HUES64 (cell line): ENCODE results near the gene LTB. TPM values are rescaled to one million over a fixed set of nuclear protein-coding genes. Genes with fewer than 3 reads are reported as not detected.

ENCODE experiments used
- H3K27ac ChIP-seq: 2 replicates; pipeline ENCODE4 v1.7.0; 2013; ENCODE audit warnings: low read depth, low read length, inconsistent platforms
- H3K27me3 ChIP-seq: 2 replicates; pipeline ENCODE4 v1.6.1; 2013; ENCODE audit warnings: mild to moderate bottlenecking, low read length; ENCODE audit not compliant: insufficient read depth
- H3K36me3 ChIP-seq: 2 replicates; pipeline ENCODE4 v1.6.1; 2013; ENCODE audit warnings: mild to moderate bottlenecking, low read length; ENCODE audit not compliant: insufficient read depth
- H3K4me1 ChIP-seq: 2 replicates; pipeline ENCODE4 v1.6.1; 2013; ENCODE audit warnings: mild to moderate bottlenecking, low read length, moderate library complexity; ENCODE audit not compliant: insufficient read depth
- H3K4me3 ChIP-seq: 2 replicates; pipeline ENCODE4 v1.5.1; 2013; ENCODE audit warnings: mild to moderate bottlenecking, low read length, moderate library complexity
- H3K9ac ChIP-seq: 2 replicates; pipeline ENCODE4 v1.6.1; 2013; ENCODE audit warnings: mild to moderate bottlenecking, low read depth, low read length
- H3K9me3 ChIP-seq: 2 replicates; pipeline ENCODE4 v1.6.1; 2013; ENCODE audit warnings: low read depth, low read length; ENCODE audit not compliant: insufficient read depth
- WGBS: fragments of 150-250, 120-280 bp; methylation state at CpG from one replicate; pipeline ENCODE4 v1.1.7; 2013; ENCODE audit warnings: missing lambda C conversion rate; 5-methylcytosine and 5-hydroxymethylcytosine counted together
- polyA plus RNA-seq, 2 experiments: library from polyadenylated mRNA; stranded (reverse); fragments of 50-300 nt; gene quantifications; one replicate each; pipeline ENCODE4 v1.2.3, GENCODE V29; 2013

The LTB gene, protein sequence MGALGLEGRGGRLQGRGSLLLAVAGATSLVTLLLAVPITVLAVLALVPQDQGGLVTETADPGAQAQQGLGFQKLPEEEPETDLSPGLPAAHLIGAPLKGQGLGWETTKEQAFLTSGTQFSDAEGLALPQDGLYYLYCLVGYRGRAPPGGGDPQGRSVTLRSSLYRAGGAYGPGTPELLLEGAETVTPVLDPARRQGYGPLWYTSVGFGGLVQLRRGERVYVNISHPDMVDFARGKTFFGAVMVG
- not detected for polyA plus RNA-seq (2013, experiment 1 of 2)
- not detected for polyA plus RNA-seq (2013, experiment 2 of 2)

DNA sequence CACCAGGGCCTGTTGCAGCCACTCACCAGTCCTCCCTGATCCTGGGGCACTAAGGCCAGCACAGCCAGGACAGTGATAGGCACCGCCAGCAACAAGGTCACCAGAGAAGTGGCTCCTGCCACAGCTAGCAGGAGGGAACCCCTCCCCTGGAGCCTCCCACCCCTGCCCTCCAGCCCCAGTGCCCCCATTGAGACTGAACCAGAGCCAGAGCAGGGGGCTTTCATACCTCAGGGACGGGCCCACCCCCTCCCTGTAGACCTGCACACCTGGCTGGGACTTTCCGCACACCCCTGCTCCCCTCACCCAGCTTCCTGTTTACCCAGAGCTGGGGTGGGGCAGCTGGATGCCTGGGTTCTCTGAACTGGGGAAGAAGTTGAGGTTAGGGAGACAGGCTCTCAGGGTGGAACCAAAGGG lies at the start of gene LTB:
LTB (minus strand) TSS at position 195 of the 414 bp plus-strand sequence; CDS start at position 188, 7 bp downstream.
- H3K4me1 ChIP-seq = peaks cover 15% of the 10 kb centered on the region
- no peaks in the 10 kb centered on the region for H3K9me3 ChIP-seq
- no peaks in the 10 kb centered on the region for H3K36me3 ChIP-seq
- WGBS = 88% methylated on average over 3 of the region's 3 CpGs
- H3K27ac ChIP-seq = no peak within 1 kb of the TSS
- peaks cover 15% of the 10 kb centered on the region; the same call in 1 of the 2 replicates for H3K27me3 ChIP-seq
- H3K9ac ChIP-seq = peak within 1 kb of the TSS; percentile 75
- peak within 1 kb of the TSS; percentile 92 for H3K4me3 ChIP-seq

DNA sequence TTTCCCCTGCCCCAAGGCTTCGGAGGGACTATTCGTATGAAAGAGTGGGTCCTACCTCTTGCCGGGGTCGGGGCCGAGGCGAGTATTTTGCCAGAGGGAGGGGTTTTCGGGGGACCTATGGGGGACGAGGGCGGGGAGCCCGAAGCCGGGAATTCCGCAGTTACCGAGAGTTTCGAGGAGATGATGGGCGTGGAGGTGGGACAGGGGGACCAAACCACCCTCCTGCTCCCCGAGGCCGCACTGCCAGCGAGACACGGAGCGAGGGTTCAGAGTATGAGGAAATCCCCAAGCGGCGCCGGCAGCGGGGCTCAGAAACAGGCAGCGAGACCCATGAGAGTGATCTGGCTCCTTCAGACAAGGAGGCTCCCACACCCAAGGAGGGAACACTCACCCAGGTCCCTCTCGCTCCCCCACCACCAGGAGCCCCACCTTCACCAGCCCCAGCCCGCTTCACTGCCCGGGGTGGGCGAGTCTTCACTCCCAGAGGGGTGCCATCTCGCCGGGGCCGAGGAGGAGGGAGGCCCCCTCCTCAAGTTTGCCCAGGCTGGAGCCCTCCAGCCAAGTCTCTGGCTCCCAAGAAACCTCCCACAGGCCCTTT lies 49.6 kb upstream of the LTB start:
- no peak overlapping the region for H3K27ac ChIP-seq
- H3K36me3 ChIP-seq = peaks cover 100% of the 10 kb centered on the region
- 96% methylated on average over 32 of the region's 32 CpGs for WGBS

DNA sequence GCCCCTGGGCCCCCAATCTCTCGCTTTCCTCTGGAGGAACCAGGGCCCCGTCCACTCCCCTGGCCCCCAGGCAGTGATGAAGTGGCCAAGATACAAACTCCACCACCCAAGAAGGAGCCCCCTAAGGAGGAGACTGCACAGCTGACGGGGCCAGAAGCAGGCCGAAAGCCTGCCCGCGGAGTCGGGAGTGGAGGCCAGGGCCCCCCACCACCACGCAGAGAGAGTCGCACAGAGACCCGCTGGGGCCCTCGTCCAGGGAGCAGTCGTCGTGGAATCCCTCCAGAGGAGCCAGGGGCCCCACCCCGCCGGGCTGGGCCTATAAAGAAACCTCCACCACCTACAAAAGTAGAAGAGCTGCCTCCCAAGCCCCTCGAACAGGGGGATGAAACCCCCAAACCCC lies 49.0 kb upstream of the LTB start:
- Histone ChIP-seq H3K4me3 (no peak overlapping the region), H3K36me3 (peaks cover 100% of the 10 kb centered on the region)
- 96% methylated on average over 16 of the region's 16 CpGs for WGBS

More for the DNA sequence above, 49.6 kb upstream of the LTB start:
- Histone ChIP-seq H3K9me3 (no peaks in the 10 kb centered on the region), H3K4me3 (no peak overlapping the region), H3K27me3 (no peaks in the 10 kb centered on the region), H3K4me1 (no peaks in the 10 kb centered on the region), H3K9ac (no peak overlapping the region)

DNA sequence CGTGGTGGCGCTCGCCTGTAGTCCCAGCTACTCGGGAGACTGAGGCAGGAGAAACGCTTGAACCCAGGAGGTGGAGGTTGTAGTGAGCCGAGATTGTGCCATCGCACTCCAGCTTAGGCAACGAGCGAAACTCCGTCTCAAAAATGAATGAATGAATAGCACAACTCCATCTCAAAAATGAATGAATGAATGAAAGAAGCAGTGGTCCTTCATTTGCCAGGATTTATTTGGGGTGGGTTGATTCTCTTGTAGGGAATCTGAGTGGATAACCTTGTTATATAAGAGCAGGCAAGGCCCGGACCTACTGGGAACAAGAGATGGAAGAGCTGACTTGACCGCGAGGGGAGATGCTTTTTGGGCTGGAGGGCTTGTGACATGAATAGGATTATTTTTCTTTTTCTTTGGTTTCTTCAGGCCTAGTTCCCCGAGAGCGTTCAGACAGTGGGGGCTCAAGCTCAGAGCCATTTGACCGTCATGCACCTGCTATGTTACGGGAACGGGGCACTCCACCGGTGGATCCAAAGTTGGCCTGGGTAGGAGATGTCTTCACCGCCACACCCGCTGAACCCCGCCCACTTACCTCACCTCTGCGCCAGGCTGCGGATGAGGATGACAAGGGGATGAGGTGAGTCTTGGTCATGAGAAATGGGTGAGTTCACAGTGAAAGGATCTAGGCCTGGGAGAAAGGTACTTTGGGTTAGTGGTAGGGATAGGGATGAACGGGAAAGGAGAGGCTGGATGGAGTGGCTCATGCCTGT lies 48.1 kb upstream of the LTB start:
- WGBS = 95% methylated on average over 25 of the region's 25 CpGs
- H3K9ac ChIP-seq = no peak overlapping the region
- H3K36me3 ChIP-seq = peaks cover 100% of the 10 kb centered on the region
- no peak overlapping the region for H3K4me3 ChIP-seq
- no peaks in the 10 kb centered on the region for H3K4me1 ChIP-seq
- no peaks in the 10 kb centered on the region for H3K9me3 ChIP-seq
- H3K27me3 ChIP-seq = no peaks in the 10 kb centered on the region
- H3K27ac ChIP-seq = no peak overlapping the region

More for the DNA sequence above, 49.0 kb upstream of the LTB start:
- no peaks in the 10 kb centered on the region for H3K9me3 ChIP-seq
- no peaks in the 10 kb centered on the region for H3K27me3 ChIP-seq
- no peak overlapping the region for H3K27ac ChIP-seq
- H3K4me1 ChIP-seq = no peaks in the 10 kb centered on the region
- no peak overlapping the region for H3K9ac ChIP-seq

DNA sequence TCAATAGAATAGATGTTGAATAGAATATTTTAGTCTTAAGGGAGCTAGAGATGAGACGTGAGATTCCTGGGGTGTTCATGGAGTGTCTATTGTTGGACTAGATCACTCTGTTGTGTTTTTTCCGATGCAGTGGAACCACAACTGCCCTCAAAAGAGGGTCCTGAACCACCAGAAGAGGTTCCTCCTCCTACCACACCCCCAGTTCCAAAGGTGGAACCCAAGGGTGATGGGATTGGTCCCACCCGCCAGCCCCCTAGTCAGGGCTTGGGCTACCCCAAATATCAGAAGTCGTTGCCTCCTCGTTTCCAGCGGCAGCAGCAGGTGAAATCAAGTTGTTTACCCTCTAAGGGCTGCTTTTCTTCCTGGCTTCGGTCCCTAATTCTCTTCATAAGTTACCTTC lies 46.8 kb upstream of the LTB start:
- Histone ChIP-seq H3K27ac (no peak overlapping the region), H3K4me1 (no peaks in the 10 kb centered on the region), H3K9me3 (no peaks in the 10 kb centered on the region), H3K27me3 (no peaks in the 10 kb centered on the region), H3K9ac (no peak overlapping the region), H3K36me3 (peaks cover 100% of the 10 kb centered on the region), H3K4me3 (no peak overlapping the region)
- 93% methylated on average over 7 of the region's 7 CpGs for WGBS

DNA sequence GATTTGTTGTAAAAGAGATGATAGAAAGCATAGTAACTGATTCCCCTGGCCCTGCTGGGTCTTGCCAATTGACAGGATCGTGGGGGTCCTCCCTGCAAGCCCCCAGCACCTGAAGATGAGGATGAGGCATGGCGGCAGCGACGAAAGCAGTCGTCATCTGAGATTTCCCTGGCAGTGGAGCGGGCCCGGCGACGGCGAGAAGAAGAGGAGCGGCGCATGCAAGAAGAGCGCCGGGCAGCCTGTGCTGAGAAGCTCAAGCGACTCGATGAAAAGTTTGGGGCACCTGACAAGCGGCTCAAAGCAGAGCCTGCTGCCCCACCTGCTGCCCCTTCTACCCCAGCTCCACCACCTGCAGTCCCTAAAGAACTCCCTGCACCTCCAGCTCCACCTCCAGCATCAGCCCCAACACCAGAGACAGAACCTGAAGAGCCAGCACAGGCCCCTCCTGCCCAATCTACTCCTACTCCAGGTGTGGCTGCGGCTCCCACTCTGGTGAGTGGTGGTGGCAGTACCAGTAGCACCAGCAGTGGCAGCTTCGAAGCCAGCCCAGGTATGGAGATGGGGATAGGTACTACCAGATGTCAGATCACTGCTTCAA lies 45.6 kb upstream of the LTB start:
- H3K4me3 ChIP-seq = no peak overlapping the region
- WGBS = 98% methylated on average over 19 of the region's 19 CpGs
- H3K36me3 ChIP-seq = peaks cover 99% of the 10 kb centered on the region
- H3K9ac ChIP-seq = no peak overlapping the region
- H3K4me1 ChIP-seq = 0 out of 2 replicates have a peak, but pooled peaks cover 2% of the 10 kb centered on the region
- no peak overlapping the region for H3K27ac ChIP-seq
- H3K27me3 ChIP-seq = no peaks in the 10 kb centered on the region
- H3K9me3 ChIP-seq = no peaks in the 10 kb centered on the region

DNA sequence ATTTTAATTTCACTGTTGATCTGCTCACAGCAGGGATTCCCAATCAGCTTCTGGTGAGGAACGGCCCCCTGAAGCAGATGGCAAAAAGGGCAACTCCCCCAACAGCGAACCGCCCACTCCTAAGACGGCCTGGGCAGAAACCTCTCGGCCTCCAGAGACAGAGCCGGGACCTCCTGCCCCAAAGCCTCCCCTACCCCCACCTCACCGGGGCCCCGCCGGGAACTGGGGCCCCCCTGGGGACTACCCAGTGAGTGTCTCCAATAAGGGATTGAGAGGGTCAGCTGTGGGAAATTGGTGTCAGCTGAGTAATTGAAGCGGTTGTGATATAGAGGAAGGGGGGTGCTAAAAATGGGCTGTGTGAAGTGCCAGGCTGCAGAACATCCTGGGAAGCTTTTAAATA lies 44.7 kb upstream of the LTB start:
- Histone ChIP-seq H3K4me1 (peaks cover 9% of the 10 kb centered on the region; the same call in 1 of the 2 replicates), H3K36me3 (peaks cover 99% of the 10 kb centered on the region), H3K9me3 (no peaks in the 10 kb centered on the region), H3K27ac (no peak overlapping the region), H3K9ac (no peak overlapping the region), H3K4me3 (no peak overlapping the region), H3K27me3 (no peaks in the 10 kb centered on the region)
- WGBS = 93% methylated on average over 10 of the region's 10 CpGs

DNA sequence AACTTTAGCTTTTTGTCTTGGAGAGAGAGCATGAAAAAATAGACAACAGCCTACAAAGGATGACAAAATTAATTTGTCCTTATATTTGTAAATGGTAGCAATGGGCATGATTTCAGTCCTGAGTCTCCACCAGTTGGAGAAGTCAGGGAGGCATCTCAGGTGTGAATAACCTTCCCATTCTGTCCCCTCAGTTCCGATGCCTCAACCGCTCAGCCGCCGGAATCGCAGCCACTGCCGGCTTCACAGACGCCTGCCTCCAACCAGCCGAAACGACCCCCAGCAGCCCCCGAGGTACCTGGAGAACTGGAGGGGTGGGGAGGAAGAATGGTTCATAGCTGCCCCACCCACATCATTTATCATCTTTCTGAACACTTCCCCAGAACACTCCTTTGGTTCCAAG lies 41.8 kb upstream of the LTB start:
- Histone ChIP-seq H3K9ac (no peak overlapping the region), H3K36me3 (peaks cover 77% of the 10 kb centered on the region), H3K4me1 (peaks cover 13% of the 10 kb centered on the region; the same call in 1 of the 2 replicates), H3K27me3 (no peaks in the 10 kb centered on the region), H3K27ac (no peak overlapping the region), H3K9me3 (no peaks in the 10 kb centered on the region), H3K4me3 (no peak overlapping the region)
- 94% methylated on average over 8 of the region's 10 CpGs for WGBS

DNA sequence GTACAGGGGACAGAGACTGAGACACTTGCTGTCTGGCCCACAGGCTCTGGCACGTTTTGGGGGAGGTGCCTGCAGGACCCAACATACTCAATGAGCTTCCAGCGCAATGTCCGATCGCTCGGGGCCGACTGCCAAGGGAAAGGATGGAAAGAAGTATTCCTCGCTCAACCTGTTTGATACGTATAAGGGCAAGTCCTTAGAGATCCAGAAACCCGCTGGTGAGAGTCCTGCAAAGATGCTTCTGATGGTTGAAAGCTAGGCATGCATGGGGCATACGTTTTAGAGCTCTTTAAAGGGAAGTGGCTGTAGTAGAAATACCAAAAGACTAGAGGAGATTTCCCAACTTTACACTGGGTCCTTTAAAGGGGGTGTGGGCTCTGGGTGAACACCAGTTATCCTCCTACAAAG lies 40.5 kb upstream of the LTB start:
- Histone ChIP-seq H3K4me3 (peak overlapping the region; percentile 94; the same call in 1 of the 2 replicates), H3K4me1 (peaks cover 13% of the 10 kb centered on the region; the same call in 1 of the 2 replicates), H3K27ac (no peak overlapping the region), H3K36me3 (peaks cover 63% of the 10 kb centered on the region), H3K9ac (peak overlapping the region; percentile 97; the same call in 1 of the 2 replicates), H3K9me3 (no peaks in the 10 kb centered on the region), H3K27me3 (no peaks in the 10 kb centered on the region)
- 90% methylated on average over 10 of the region's 10 CpGs for WGBS

DNA sequence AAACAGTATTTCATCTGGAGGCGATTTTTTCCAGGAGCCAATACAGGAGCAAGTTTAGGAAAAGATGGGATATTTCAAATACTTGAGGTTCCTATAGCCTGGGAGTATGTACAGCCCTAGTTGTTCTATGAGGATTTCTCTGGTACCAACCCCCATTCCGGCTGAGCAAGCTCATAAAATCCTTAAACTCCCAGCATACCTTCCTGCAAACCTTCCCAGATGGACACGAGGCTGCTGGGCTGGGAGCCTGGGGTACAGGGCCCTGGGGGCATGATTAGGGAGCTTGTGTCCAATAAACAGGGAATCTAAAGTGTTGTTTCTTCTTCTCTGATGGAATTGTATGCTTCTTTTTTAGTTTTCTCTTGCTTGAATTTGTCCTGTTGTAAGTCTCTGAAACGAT lies 39.8 kb upstream of the LTB start:
- Histone ChIP-seq H3K9me3 (no peaks in the 10 kb centered on the region), H3K27me3 (no peaks in the 10 kb centered on the region), H3K27ac (peak overlapping the region; percentile 99; the same call in 1 of the 2 replicates), H3K36me3 (peaks cover 56% of the 10 kb centered on the region), H3K4me1 (peaks cover 13% of the 10 kb centered on the region; the same call in 1 of the 2 replicates), H3K4me3 (peak overlapping the region; percentile 94), H3K9ac (peak overlapping the region; percentile 97)
- 34% methylated on average over 4 of the region's 4 CpGs for WGBS
